Measurements from ENCODE around the gene NAGPA.

NAGPA gene

GRCh38 chr16:5004311-5004710, 29.4 kb downstream of the NAGPA start:
- H3K4me3 ChIP-seq (ENCODE audit: low read depth, low read length) = no peak overlapping the region
- DNase-seq (ENCODE audit: low read depth) = no peak
- no peak for TF ChIP-seq CTCF (IDR thresholded peaks at IDR 0.05; ENCODE audit: control insufficient read depth, extremely low read depth, insufficient read depth)

DNA sequence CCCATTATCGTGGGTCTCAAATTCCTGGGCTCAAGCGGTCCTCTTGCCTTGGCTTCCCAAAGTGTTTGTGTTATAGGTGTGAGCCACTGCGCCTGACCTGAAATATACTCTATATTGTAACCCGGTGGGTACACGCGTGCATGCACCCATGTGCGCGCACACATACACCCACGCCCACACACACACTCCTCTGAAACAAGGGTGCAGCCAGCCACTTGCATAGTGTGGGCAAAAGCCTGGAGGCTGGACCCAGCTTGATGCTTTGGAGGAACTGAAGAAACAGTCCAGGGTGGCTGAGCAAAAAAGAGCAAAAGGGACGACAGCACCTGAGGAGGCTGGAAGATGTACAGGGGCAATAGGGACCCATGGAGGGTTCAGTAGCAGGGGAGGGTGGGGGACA, 29.9 kb downstream of the NAGPA start:
- no peak for DNase-seq (ENCODE audit: low read depth)
- no peak for TF ChIP-seq CTCF (IDR thresholded peaks at IDR 0.05; ENCODE audit: control insufficient read depth, extremely low read depth, insufficient read depth)

GRCh38 chr16:5003211-5003610, 30.5 kb downstream of the NAGPA start:
- no peak for TF ChIP-seq CTCF (IDR thresholded peaks at IDR 0.05; ENCODE audit: control insufficient read depth, extremely low read depth, insufficient read depth)
- H3K4me3 ChIP-seq (ENCODE audit: low read depth, low read length) = no peak overlapping the region
- no peak for DNase-seq (ENCODE audit: low read depth)

More for the DNA sequence above, 29.9 kb downstream of the NAGPA start:
- no peak overlapping the region for H3K4me3 ChIP-seq (ENCODE audit: low read depth, low read length)

GRCh38 chr16:5002699-5003143, 31.0 kb downstream of the NAGPA start:
- TF ChIP-seq CTCF (IDR thresholded peaks at IDR 0.05; ENCODE audit: control insufficient read depth, extremely low read depth, insufficient read depth) = no peak

DNA sequence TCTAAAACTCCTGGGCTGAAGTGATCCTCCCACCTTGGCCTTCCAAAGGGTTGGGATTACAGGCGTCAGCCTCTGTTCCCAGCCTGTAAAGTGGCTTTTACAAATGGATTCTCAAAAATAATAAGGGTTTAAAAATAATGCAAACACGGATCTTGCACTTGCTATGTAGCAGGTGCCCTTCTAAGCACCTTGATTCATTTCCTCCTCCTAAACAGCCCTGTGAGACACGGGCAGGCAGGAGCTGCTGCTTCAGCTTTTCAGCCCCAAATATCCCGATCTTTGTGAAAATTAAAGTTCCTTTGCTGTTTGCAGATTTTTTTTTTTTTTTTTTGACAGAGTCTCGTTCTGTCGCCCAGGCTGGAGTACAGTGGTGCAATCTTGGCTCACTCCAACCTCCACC, 31.7 kb downstream of the NAGPA start:
- H3K4me3 ChIP-seq (ENCODE audit: low read depth, low read length) = no peak overlapping the region
- TF ChIP-seq CTCF (IDR thresholded peaks at IDR 0.05; ENCODE audit: control insufficient read depth, extremely low read depth, insufficient read depth) = no peak
- no peak for DNase-seq (ENCODE audit: low read depth)

More at GRCh38 chr16:5002699-5003143, 31.0 kb downstream of the NAGPA start:
- no peak for DNase-seq (ENCODE audit: low read depth)
- no peak overlapping the region for H3K4me3 ChIP-seq (ENCODE audit: low read depth, low read length)

- DNase-seq (ENCODE audit: low read depth) = no peak
- H3K4me3 ChIP-seq (ENCODE audit: low read depth, low read length) = no peak overlapping the region
- no peak for TF ChIP-seq CTCF (IDR thresholded peaks at IDR 0.05; ENCODE audit: control insufficient read depth, extremely low read depth, insufficient read depth)
Observed at GRCh38 chr16:5001571-5001970, 32.2 kb downstream of the NAGPA start.

DNA sequence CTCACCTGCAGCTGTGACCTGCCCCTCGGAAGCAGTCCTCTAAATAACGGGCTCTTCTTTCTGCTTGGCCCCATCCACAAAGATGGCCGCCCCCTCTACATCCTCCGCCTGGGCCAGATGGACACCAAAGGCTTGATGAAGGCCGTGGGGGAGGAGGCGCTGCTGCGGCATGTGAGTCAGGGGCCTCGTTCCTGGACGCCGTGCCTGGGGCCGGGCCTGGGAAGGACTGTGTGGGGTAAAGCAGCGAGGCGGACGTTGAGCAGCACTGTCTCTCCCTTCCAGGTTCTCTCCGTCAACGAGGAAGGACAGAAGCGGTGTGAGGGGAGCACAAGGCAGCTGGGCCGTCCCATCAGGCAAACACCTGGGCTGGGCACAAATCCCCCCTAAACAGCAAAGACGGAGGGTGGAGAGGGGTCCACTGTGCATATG, 33.1 kb downstream of the NAGPA start:
- TF ChIP-seq CTCF (IDR thresholded peaks at IDR 0.05; ENCODE audit: control insufficient read depth, extremely low read depth, insufficient read depth) = no peak
- no peak overlapping the region for H3K4me3 ChIP-seq (ENCODE audit: low read depth, low read length)
- no peak for DNase-seq (ENCODE audit: low read depth)

Measured in LNCaP clone FGC (cell line).